Vagina (tissue), 2 donors: ENCODE results near the gene SAG.

Experiments used
- CTCF ChIP-seq, 3 experiments: fragments of 450-650 bp in 2 of 3; fragments of 200-600 bp in 1 of 3; sonication (generic) in 1 of 3; IDR thresholded peaks; one replicate each; pipeline ENCODE4 v1.5.1; 2017 to 2019; ENCODE audit warnings: antibody characterized with exemption in 3 of 3, mild to moderate bottlenecking in 2 of 3, moderate library complexity in 2 of 3
- POLR2A ChIP-seq, 2 donors: fragments of 450-650 bp; IDR thresholded peaks; one replicate each; pipeline ENCODE4 v1.6.1; 2017; ENCODE audit warnings: antibody characterized with exemption in 2 of 2, mild to moderate bottlenecking in 2 of 2, moderate library complexity in 2 of 2
- POLR2AphosphoS5 ChIP-seq, 2 donors: sonication (generic); formaldehyde crosslinking; IDR thresholded peaks; one replicate each; pipeline ENCODE4 v1.9.0; 2017; ENCODE audit warnings: antibody characterized with exemption in 2 of 2, mild to moderate bottlenecking in 2 of 2, low read depth in 1 of 2; ENCODE audit not compliant: insufficient read depth in 1 of 2

GRCh38 chr2:233301248-233301647 lies 6.4 kb upstream of the SAG start:
- TF ChIP-seq CTCF (IDR thresholded peaks at IDR 0.05) (no peak), POLR2AphosphoS5 (IDR thresholded peaks at IDR 0.05; ENCODE audit: insufficient read depth in 1 of 2, low read depth in 1 of 2) (no peak), POLR2A (IDR thresholded peaks at IDR 0.05) (no peak)
